ENCODE measurements around the gene NISCH. TPM values are rescaled to one million over a fixed set of nuclear protein-coding genes. Genes with fewer than 3 reads are reported as not detected.

The NISCH gene
- polyA plus RNA-seq, 1 donor, result 71.5 TPM

DNA sequence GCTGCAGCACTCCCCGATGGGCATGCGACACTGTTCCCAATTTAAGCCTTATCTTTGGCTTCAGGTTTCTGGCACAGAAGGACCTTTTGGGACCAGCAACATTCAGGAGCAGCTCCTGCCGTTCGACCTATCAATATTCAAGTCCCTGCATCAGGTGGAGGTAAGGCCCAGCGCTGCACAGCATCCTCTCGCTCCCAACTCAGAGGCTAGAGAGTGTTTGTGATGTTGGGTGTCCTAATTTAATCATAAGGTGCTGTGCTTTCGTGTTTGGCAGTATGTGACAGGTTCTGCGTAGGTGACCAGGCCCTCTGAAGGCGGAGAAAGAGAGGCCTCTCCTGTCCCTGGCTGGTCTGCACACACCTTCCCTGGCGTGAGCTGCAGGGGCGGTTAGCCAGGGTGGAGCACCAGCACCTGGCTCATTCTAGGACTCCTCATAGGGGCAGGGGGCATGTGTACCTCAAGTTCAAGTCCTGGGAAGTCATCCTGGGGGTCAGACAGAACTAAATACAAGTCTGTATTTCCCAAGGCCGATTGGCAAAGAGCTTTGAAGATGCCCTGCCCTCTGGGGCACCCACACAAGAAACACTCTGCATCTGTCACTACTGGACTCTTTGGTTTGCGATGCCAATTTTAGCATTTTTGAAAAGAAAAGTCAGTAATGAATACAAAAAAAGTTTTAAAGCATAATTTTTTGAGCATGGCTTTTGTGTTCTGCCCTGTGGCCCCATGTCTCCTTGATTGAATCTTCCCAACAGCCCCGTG lies 17.0 kb downstream of the NISCH start:
- DNase-seq, result no peak

DNA sequence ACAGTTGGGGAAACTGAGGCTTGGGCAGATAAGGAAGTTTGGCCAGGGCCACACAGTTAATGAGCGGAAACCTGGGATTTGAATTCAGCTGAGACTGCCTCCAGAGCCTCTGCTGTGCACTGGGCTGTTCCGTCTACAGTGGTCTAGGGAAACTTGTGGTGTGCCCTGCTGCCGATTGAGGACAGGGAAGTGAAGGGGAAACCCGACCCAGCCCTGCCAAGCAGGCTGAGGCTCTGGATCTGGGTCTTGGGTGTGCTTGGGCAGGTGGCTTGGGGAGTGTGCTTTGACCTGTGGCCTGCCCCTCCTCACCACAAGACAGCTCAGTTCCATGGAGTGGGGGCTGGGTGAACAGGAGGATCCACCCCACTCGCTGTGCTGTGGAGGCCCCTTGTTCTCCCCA lies 17.6 kb downstream of the NISCH start:
- no peak for DNase-seq

DNA sequence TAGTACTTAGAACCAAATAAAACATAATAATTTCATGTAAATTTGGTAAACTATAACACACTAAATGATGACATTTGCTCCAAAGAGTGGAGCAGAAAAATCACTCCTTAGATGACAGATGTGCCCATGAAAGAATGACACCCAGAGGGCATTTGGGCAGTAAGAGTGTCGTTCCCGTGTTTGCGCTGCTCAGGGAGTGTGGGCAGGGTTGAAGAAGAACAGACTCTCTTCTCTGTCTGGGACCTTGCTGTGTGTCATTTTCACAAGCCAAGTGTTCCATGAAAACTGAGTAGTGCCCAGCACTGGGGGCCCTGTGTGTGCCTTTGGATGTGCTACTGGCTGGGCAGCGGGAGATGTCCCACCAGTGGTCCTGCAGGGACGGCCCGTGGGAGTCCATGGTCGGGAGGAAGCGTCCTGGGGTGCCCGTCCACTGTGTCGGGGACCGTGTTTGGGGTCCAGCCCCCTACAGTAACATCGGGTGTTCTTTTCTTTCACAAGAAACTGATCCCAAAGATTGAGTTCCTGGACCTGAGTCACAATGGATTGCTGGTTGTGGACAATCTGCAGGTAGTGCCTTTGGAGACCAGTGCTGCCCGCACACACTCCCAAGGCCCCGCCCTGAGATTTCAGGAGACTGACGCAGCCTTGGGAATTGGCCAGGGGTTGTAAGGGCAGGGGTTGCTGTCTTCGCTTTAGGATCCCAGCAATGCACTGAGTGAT lies 21.8 kb downstream of the NISCH start:
- no peak for DNase-seq

DNA sequence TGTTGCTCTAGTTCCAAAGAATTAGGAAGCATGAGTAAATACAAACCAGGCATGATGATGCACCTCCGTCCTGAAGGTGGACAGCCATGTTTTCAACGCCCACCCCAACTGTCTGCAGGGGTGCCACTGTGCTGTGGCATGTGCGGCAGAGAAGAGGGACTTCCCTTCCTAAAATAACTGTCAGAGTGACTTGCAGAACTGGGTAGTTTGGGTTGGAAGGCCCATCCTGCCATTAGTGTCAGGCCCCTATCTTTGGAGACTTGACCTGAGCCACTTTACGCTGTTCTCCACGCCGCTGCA lies 22.3 kb downstream of the NISCH start:
- DNase-seq, result no peak

DNA sequence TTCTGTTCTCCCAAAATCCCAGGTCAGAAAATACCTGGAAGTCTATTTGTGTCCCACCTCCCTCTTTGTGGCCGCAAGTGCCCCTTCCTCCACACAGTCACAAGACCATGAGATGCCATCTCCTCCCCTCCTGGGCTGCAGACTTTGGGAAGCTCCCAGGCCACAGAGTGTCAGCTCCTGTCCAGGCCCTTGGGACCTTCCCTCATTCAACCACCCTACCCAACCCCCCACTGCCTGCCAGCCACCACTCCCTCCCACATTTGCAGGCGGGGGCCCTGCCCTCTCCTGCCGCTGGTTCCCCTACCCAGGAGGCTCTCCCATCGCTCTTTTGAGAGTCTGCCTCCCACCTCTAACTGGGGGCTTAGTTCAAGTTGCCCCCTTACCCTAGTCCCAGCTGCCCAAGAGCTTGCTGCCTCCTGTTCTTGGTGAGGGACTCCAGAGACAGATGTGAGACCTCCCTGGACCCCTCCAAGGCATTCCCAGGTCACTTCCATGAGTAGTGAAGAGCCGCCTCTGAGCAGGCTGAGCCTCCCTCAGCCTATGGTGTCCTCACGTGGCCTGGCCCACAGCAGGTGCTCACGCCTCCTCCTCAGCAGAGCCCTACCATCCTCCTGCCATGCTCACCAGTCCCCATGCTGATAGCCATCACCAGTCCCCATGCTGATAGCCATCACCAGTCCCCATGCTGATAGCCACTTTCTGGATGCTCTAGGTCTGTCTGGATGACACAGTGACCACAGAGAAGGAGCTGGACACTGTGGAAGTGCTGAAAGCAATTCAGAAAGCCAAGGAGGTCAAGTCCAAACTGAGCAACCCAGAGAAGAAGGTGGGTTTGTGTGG lies 23.9 kb downstream of the NISCH start:
- DNase-seq, result no peak

DNA sequence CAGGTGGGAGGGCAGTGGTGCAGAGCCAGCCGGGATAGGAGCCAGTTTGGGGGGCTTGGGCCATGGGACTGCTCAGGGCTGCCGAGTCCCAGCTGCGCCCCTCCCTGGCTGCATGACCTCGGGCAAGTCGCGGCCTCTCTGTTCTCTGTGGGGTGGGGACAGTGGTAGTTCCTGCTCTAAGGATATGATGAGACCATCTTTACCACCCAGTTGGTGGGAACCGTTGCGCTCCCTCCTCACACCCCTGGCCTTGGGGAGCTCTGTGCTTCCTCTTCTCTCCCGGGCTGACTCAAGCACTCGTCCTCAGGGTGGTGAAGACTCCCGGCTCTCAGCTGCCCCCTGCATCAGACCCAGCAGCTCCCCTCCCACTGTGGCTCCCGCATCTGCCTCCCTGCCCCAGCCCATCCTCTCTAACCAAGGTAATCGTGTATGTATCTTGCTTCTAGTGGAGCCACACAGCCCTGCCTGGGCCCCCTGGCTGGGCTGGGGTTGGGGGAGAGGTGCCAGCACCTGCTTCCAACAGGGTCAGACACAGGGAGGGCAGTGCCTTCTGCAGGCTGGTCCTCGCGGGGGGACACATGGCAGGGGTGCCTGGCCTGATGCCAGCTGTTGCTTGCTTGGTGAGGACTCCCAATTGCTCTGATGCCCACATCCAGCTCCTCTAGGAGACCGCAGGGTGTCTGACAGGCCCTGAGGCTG lies 24.6 kb downstream of the NISCH start:
- no peak for DNase-seq

DNA sequence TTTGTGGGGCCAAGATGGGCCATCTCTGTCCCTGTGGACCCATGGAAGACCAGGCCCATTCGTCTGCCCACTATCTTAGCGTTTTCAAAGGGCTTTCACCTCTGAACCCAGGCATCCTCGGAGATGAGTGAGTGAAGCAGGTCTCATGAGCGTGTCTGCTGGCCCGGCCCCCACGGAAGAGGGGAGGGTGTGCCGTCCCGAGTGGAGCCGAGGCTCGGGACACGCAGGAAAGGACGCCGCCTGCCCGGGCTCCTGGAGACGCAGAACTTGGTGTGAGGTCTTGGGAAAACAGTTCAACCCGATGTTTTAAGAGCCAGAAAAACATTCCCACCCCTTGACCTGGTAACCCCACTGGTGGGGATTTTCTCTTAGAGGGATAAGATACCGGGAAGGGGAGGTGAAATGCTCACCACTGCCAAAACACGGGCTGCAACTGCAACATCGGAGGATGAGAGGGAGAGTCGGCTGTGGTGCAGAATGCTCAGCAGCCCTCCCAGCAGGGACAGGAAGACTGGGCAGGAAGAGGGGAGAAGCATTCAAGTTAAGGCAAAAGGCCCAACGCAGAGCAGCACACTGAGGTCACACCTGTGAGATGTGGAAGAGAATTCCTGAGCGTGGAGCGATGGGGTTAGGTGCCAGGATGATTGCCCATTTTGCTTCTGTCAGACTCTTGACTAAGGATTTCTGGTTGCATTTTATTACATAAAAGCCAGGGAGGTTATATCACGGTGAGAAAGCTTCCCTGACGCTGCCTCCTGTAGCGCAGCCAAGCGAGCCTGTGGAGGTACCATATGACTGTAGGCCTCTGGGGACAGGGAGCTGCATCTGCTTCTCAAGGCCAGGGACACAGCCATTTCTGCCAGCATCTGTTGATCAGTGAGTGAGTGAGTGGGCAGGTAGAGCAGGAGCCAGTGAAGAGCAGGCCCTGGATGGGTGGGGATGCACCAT lies 25.6 kb downstream of the NISCH start:
- no peak for DNase-seq

DNA sequence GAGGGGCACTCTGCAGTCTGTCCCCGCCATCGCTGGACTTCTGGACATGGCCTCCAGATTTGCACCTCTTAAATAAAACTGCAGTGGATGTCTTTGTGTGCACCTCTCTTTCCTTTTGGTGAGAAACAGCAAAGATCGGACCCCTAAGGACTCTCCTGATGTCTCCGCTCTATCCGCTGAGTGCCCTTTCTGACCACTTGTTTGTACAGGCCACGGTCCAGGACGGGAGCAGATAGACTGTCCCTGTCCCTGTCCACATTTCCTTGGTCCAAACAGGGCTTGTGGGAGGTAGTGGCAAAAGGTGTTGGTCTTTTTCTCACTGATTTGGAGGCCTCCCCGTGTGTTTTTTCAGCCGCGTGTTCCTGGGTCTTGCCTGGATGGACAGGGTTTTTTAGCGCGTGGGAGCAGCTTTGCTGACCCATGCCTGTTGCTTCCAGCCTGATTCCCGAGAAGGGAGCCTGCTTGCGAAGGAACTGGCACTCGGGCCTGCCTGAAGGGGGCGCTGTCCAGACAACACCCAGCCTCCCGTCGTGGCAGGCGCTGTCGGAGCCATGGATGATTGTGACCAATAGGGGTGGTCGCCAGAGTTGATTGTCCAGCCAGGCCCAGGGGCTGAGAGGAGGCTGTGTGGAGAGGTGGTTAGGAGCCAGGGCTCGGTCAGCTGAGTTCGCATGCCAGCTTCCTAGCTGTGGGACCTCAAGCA lies 26.6 kb downstream of the NISCH start:
- DNase-seq, result no peak

DNA sequence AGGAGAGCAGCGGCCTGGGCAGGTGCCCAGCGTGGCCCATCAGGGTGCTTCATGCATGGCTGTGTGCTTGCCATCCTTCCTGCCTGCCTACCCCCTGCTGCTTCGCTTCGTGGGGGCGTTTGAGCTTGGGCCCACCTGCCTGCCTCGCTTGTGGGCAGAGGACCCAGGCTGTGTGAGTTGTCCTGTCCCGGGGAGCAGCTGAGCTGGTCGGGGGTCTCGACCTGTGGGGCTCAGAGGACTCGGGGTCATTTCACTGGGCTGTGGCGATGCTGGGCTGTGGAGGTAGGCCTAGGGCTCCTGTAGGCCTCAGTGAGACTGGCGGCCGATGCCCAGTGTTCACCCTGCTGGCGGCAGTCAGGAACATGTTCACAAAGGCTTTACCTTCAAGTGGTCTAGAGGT lies 27.7 kb downstream of the NISCH start:
- no peak for DNase-seq

DNA sequence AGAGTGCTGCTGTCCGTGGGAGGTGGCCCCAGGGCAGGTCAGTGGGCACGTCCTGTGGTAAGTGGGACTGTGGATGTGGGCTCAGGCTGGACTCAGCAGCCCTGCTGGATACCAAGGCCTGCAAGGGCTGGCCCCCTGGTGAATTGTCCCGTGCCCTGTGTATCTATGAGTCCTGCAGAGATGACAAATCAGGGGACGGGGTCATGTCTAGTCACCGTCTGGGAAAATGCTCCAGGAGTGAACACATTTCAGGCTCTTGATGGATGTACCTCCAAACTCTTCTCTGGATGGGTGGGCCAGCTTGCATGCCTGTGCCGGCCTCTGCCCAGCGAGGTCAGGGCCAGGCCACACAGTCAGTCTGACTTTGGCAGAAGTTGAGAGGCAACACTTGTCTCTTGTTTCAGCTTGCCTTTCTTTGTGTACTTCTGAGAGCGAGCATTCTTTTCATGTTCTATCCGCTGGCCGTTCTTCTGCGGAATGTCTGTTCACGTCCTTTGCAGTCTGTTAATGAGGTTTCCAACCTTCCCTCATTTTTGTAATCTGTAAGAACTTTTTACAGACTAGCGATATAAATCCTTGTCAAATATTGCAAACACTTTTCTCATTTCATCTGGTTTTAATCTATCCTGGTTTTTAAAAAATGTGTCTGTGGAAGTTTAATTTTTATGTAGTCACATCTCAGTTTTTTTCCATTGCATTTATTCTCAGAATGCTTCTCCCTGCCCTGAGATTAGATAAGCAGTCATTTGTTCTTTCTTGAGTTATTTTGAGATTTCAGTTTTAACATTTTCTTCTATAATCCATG lies 28.4 kb downstream of the NISCH start:
- DNase-seq, result no peak

DNA sequence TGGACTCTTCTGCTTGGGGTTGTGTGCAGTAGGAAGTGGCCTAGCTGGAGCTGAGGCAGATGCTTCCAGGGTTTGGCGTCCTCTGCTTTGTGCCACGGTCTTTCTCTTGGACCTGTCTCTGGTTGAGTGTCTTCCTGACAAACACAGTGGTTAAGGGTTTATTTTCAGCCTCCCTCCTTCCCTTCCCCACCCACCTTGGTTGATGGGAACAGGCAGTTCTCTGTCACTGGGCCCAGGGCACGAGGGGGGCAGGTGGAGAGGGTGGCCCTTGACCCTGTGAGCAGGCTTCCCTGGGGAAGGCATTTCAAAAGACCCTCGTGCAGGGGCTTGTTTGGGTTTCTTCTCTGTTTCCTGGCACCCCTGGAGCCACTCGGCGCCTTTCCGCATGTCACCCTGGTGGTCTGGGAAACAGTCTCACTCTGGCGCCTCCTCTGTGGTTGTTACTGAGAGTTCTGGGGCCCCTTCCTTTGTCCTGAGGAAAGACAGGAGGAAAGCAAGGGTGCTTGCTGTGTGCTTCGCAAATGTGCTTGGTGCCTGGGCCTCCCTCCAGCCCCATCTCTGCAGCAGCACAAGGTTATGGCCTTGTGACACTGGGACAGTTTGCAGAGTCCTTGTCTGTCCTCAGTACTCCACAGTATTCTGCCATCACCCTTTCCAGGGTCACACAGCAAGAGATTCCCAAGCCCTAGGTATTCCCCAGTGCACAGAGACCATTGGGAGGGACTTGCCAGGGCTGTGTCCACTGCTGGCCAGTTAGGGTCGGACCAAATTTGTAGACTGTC lies 29.5 kb downstream of the NISCH start:
- DNase-seq, result no peak

DNA sequence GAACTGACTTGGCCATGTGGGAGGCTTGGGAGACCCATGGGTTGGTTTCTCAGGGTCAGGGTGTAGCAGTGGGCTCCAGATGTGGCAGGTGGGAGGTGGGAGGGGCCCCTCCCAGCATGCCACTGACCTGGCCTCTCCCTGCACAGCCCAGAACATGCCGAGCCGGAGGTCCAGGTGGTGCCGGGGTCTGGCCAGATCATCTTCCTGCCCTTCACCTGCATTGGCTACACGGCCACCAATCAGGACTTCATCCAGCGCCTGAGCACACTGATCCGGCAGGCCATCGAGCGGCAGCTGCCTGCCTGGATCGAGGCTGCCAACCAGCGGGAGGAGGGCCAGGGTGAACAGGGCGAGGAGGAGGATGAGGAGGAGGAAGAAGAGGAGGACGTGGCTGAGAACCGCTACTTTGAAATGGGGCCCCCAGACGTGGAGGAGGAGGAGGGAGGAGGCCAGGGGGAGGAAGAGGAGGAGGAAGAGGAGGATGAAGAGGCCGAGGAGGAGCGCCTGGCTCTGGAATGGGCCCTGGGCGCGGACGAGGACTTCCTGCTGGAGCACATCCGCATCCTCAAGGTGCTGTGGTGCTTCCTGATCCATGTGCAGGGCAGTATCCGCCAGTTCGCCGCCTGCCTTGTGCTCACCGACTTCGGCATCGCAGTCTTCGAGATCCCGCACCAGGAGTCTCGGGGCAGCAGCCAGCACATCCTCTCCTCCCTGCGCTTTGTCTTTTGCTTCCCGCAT lies 31.8 kb downstream of the NISCH start:
- no peak for DNase-seq

DNA sequence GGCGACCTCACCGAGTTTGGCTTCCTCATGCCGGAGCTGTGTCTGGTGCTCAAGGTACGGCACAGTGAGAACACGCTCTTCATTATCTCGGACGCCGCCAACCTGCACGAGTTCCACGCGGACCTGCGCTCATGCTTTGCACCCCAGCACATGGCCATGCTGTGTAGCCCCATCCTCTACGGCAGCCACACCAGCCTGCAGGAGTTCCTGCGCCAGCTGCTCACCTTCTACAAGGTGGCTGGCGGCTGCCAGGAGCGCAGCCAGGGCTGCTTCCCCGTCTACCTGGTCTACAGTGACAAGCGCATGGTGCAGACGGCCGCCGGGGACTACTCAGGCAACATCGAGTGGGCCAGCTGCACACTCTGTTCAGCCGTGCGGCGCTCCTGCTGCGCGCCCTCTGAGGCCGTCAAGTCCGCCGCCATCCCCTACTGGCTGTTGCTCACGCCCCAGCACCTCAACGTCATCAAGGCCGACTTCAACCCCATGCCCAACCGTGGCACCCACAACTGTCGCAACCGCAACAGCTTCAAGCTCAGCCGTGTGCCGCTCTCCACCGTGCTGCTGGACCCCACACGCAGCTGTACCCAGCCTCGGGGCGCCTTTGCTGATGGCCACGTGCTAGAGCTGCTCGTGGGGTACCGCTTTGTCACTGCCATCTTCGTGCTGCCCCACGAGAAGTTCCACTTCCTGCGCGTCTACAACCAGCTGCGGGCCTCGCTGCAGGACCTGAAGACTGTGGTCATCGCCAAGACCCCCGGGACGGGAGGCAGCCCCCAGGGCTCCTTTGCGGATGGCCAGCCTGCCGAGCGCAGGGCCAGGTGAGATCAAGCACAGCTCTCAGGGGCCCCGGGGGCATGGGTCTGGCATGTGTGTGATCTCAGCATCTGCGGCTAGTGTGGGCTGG lies 32.6 kb downstream of the NISCH start:
- DNase-seq, result no peak

DNA sequence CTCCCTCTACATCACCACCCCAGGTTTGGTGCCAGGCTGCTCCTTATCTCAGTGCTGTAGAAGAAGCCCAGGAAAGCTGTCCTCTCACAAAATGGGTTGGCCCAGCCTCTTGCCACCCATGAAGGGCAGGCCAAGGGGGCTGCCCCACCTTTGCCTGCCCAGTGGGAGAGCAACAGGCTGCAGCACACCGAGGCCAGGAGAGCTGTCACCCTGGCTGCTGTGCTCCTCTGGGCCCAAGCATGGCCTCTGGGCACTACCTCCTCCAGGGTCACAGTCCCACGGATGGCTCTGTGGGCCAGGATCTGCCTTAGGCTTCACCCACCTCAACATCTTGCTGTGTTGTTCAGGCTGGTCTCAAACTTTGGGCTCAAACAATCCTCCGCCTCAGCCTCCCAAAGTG lies 33.3 kb downstream of the NISCH start:
- no peak for DNase-seq

DNA sequence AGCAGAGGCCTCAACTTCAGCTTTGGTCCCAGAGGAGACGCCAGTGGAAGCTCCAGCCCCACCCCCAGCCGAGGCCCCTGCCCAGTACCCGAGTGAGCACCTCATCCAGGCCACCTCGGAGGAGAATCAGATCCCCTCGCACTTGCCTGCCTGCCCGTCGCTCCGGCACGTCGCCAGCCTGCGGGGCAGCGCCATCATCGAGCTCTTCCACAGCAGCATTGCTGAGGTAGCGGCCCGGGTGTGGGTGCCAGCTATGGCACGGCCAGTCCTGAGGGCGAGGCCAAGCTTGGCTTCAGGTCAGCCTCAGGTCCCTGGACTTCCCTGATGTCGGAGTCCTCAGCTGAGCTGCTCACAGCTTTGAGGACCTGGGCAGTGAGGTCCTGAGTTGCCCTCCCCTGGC lies 34.0 kb downstream of the NISCH start:
- no peak for DNase-seq

DNA sequence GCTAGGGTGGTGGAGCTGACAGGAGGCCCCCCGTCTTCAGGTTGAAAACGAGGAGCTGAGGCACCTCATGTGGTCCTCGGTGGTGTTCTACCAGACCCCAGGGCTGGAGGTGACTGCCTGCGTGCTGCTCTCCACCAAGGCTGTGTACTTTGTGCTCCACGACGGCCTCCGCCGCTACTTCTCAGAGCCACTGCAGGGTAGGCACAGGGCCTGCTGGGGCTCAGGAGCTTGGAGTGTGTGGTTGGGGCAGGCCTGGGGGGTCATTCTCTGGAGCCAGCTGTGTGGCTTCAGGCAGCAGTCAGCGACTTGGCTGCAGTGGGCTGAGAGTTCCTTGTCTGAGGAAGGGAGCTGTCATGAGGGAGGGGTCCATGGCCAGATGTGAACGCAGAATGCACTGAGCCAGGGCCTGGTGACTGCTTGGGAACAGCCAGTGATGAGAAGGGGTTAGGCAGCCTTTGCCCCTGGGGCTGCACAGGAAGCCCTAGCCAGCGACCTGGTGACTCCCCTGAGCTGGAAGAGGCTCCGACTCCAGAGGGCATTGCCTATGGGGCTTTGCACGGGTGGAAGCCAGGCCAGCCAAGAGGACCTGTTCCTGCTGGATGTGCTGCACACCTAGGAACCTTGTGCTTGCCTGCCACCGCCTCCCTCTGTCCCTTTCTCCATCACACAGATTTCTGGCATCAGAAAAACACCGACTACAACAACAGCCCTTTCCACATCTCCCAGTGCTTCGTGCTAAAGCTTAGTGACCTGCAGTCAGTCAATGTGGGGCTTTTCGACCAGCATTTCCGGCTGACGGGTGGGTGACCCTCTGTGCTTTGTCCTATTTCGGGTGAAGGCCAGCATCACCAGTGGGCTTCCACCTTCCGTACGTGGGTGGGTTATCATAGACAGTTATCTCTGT lies 34.9 kb downstream of the NISCH start:
- no peak for DNase-seq

All from hindlimb muscle (tissue), 1 donor.